WTC11 (cell line): Measurements from ENCODE around the gene MED8.

ENCODE experiments used
- ARID4B ChIP-seq: sonication (generic); formaldehyde crosslinking; IDR thresholded peaks from 2 replicates; pipeline ENCODE4 v1.8.0; 2023; ENCODE audit warnings: missing genetic modification reagents, mild to moderate bottlenecking, borderline replicate concordance
- CREB1 ChIP-seq: sonication (generic); formaldehyde crosslinking; IDR thresholded peaks from 2 replicates; pipeline ENCODE4 v1.8.0; 2023; ENCODE audit warnings: mild to moderate bottlenecking, missing genetic modification reagents
- FOXJ3 ChIP-seq: sonication (generic); formaldehyde crosslinking; IDR thresholded peaks from 2 replicates; pipeline ENCODE4 v1.9.0; 2021; ENCODE audit warnings: missing genetic modification reagents, mild to moderate bottlenecking, borderline replicate concordance
- KAT7 ChIP-seq: sonication (generic); formaldehyde crosslinking; IDR thresholded peaks from 2 replicates; pipeline ENCODE4 v1.8.1; 2023; ENCODE audit warnings: missing genetic modification reagents, mild to moderate bottlenecking, borderline replicate concordance
- NR3C1 ChIP-seq: sonication (generic); formaldehyde crosslinking; conservative IDR thresholded peaks from 2 replicates; pipeline ENCODE4 v1.8.1; 2023; ENCODE audit warnings: low read depth, mild to moderate bottlenecking, missing genetic modification reagents
- SP1 ChIP-seq: sonication (generic); formaldehyde crosslinking; conservative IDR thresholded peaks from 2 replicates; pipeline ENCODE4 v1.8.1; 2022; ENCODE audit warnings: missing genetic modification reagents
- USF2 ChIP-seq: sonication (generic); formaldehyde crosslinking; IDR thresholded peaks from 2 replicates; pipeline ENCODE4 v1.8.1; 2023; ENCODE audit warnings: mild to moderate bottlenecking, missing genetic modification reagents, moderate library complexity
- ZBTB21 ChIP-seq: sonication (generic); formaldehyde crosslinking; IDR thresholded peaks from 2 replicates; pipeline ENCODE4 v1.8.1; 2023; ENCODE audit warnings: mild to moderate bottlenecking, missing genetic modification reagents, borderline replicate concordance
- TF ChIP-seq, protein P1 (sequence below): fragments of 200-600 bp; IDR thresholded peaks from 2 replicates; pipeline ENCODE4 v1.8.0; 2022; ENCODE audit warnings: antibody characterized with exemption
- TF ChIP-seq, protein P2 (sequence below): sonication (generic); formaldehyde crosslinking; IDR thresholded peaks from 2 replicates; pipeline ENCODE4 v1.8.1; 2022; ENCODE audit warnings: low read depth, mild to moderate bottlenecking, moderate library complexity, missing genetic modification reagents, borderline replicate concordance
- TF ChIP-seq, protein P3 (sequence below): sonication (generic); formaldehyde crosslinking; IDR thresholded peaks from 2 replicates; pipeline ENCODE4 v1.8.1; 2023; ENCODE audit warnings: mild to moderate bottlenecking, moderate library complexity, missing genetic modification reagents
- TF ChIP-seq, protein P4 (sequence below): sonication (generic); formaldehyde crosslinking; conservative IDR thresholded peaks from 2 replicates; pipeline ENCODE4 v1.8.1; 2022; ENCODE audit warnings: mild to moderate bottlenecking, missing genetic modification reagents
- TF ChIP-seq, protein P5 (sequence below): sonication (generic); formaldehyde crosslinking; IDR thresholded peaks from 2 replicates; pipeline ENCODE4 v1.8.1; 2023; ENCODE audit warnings: mild to moderate bottlenecking, missing genetic modification reagents, moderate library complexity
- TF ChIP-seq, protein P6 (sequence below): sonication (generic); formaldehyde crosslinking; IDR thresholded peaks from 2 replicates; pipeline ENCODE4 v1.8.0; 2023; ENCODE audit warnings: mild to moderate bottlenecking, missing genetic modification reagents

- TF ChIP-seq SP1 (no peak), ZBTB21 (no peak), CREB1 (CRISPR knock-in tag) (no peak), USF2 (CRISPR knock-in tag) (no peak), ARID4B (no peak), FOXJ3 (no peak), KAT7 (no peak), NR3C1 (CRISPR knock-in tag) (no peak)
- TF ChIP-seq, protein P1, sequence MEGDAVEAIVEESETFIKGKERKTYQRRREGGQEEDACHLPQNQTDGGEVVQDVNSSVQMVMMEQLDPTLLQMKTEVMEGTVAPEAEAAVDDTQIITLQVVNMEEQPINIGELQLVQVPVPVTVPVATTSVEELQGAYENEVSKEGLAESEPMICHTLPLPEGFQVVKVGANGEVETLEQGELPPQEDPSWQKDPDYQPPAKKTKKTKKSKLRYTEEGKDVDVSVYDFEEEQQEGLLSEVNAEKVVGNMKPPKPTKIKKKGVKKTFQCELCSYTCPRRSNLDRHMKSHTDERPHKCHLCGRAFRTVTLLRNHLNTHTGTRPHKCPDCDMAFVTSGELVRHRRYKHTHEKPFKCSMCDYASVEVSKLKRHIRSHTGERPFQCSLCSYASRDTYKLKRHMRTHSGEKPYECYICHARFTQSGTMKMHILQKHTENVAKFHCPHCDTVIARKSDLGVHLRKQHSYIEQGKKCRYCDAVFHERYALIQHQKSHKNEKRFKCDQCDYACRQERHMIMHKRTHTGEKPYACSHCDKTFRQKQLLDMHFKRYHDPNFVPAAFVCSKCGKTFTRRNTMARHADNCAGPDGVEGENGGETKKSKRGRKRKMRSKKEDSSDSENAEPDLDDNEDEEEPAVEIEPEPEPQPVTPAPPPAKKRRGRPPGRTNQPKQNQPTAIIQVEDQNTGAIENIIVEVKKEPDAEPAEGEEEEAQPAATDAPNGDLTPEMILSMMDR = no peak
- TF ChIP-seq, protein P2, sequence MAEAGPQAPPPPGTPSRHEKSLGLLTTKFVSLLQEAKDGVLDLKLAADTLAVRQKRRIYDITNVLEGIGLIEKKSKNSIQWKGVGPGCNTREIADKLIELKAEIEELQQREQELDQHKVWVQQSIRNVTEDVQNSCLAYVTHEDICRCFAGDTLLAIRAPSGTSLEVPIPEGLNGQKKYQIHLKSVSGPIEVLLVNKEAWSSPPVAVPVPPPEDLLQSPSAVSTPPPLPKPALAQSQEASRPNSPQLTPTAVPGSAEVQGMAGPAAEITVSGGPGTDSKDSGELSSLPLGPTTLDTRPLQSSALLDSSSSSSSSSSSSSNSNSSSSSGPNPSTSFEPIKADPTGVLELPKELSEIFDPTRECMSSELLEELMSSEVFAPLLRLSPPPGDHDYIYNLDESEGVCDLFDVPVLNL (CRISPR knock-in tag) = no peak
- TF ChIP-seq, protein P3, sequence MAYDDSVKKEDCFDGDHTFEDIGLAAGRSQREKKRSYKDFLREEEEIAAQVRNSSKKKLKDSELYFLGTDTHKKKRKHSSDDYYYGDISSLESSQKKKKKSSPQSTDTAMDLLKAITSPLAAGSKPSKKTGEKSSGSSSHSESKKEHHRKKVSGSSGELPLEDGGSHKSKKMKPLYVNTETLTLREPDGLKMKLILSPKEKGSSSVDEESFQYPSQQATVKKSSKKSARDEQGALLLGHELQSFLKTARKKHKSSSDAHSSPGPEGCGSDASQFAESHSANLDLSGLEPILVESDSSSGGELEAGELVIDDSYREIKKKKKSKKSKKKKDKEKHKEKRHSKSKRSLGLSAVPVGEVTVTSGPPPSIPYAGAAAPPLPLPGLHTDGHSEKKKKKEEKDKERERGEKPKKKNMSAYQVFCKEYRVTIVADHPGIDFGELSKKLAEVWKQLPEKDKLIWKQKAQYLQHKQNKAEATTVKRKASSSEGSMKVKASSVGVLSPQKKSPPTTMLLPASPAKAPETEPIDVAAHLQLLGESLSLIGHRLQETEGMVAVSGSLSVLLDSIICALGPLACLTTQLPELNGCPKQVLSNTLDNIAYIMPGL (CRISPR knock-in tag) = no peak
- TF ChIP-seq, protein P4, sequence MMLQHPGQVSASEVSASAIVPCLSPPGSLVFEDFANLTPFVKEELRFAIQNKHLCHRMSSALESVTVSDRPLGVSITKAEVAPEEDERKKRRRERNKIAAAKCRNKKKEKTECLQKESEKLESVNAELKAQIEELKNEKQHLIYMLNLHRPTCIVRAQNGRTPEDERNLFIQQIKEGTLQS = no peak
- TF ChIP-seq, protein P5, sequence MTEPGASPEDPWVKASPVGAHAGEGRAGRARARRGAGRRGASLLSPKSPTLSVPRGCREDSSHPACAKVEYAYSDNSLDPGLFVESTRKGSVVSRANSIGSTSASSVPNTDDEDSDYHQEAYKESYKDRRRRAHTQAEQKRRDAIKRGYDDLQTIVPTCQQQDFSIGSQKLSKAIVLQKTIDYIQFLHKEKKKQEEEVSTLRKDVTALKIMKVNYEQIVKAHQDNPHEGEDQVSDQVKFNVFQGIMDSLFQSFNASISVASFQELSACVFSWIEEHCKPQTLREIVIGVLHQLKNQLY = no peak
- TF ChIP-seq, protein P6, sequence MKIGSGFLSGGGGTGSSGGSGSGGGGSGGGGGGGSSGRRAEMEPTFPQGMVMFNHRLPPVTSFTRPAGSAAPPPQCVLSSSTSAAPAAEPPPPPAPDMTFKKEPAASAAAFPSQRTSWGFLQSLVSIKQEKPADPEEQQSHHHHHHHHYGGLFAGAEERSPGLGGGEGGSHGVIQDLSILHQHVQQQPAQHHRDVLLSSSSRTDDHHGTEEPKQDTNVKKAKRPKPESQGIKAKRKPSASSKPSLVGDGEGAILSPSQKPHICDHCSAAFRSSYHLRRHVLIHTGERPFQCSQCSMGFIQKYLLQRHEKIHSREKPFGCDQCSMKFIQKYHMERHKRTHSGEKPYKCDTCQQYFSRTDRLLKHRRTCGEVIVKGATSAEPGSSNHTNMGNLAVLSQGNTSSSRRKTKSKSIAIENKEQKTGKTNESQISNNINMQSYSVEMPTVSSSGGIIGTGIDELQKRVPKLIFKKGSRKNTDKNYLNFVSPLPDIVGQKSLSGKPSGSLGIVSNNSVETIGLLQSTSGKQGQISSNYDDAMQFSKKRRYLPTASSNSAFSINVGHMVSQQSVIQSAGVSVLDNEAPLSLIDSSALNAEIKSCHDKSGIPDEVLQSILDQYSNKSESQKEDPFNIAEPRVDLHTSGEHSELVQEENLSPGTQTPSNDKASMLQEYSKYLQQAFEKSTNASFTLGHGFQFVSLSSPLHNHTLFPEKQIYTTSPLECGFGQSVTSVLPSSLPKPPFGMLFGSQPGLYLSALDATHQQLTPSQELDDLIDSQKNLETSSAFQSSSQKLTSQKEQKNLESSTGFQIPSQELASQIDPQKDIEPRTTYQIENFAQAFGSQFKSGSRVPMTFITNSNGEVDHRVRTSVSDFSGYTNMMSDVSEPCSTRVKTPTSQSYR = no peak
Observed at GRCh38 chr1:43334453-43335205, 55.0 kb downstream of the MED8 start.
